ENCODE data around the gene PTPRK.

DNA sequence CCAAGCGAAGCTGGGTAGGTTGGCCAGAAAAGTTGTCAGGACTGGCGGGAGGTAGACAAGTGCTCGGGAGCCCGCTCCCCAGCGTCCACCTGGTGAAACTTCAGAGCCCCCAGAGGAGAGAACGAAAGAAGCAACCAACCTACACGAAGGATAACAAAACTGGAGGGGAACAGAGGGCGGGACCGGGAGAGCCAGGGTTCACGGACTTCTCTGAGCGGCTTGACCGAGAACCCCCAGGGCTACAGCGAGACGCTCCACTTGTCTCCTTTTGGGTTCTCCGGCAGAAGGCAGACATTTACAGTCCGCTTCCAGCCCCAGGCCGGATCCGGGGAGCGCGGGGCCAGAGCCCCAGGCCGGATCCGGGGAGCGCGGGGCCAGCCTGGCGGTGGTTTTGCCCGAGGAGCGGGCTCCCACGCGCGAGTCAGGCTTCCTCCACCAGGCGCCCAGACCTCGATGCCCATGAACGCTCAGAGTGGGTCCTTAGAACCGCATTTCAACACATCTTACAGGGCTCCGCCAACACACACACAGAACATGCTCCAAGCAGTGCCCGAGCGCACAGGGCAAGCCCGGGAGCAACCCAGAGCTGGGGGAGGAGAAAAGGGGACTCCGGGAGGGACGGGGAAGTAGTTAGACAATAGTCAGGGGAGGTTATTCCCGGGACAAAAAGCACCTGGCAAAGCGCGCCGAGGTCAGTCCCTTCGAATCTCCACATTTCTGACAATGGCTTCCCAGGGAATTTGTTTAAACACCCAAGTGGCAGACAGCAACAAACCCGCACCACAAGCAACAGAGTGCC is 1.1 kb downstream of the PTPRK start:
- no peak for TF ChIP-seq EZH2 (IDR thresholded peaks at IDR 0.05; ENCODE audit: low read depth, unreplicated experiment)
- no peak for TF ChIP-seq ZNF114 (CRISPR knock-in tag; IDR thresholded peaks at IDR 0.05)
